COLO829 (cell line): Measurements from ENCODE around the gene AKT3.
A peak's percentile ranks its signal among the peaks of the same experiment; 100 is the strongest.
"Not testable (repeated sequence)": the region's sequence is repeated elsewhere in the genome, so short reads cannot be mapped to it uniquely, and the experiment has no call there.

ENCODE experiments used
- DNase-seq: peaks from one replicate; pipeline ENCODE4 v3.0.0; 2012; ENCODE audit warnings: low spot score

The AKT3 gene

GRCh38 chr1:243850202-243850451 is at the start of gene AKT3:
Gene AKT3, minus strand, starts transcription at chr1:243850243. Its CDS starts 7,073 bp downstream, at chr1:243843170.
- peak; percentile 66 for DNase-seq

GRCh38 chr1:243898278-243898677 is 48.2 kb upstream of the AKT3 start:
- DNase-seq: no peak

- no peak for DNase-seq
These were observed 46.3 kb upstream of the AKT3 start for GRCh38 chr1:243896313-243896712.

- DNase-seq: no peak
These were observed 42.4 kb upstream of the AKT3 start for GRCh38 chr1:243892456-243892855.

GRCh38 chr1:243890576-243890975 is 40.5 kb upstream of the AKT3 start:
- DNase-seq: no peak

- DNase-seq: no peak
These were observed 35.8 kb upstream of the AKT3 start for GRCh38 chr1:243885806-243886205.

- no peak for DNase-seq
These were observed 34.6 kb upstream of the AKT3 start for GRCh38 chr1:243884603-243885002.

- no peak for DNase-seq
These were observed 33.5 kb upstream of the AKT3 start for GRCh38 chr1:243883551-243883950.

- DNase-seq: no peak
These were observed 32.2 kb upstream of the AKT3 start for GRCh38 chr1:243882276-243882675.

GRCh38 chr1:243877058-243877457 is 27.0 kb upstream of the AKT3 start:
- DNase-seq: not testable (repeated sequence)

- no peak for DNase-seq
These were observed 5.7 kb upstream of the AKT3 start for GRCh38 chr1:243855616-243856318.

GRCh38 chr1:243851765-243852164 is 1.7 kb upstream of the AKT3 start:
- no peak for DNase-seq

- no peak for DNase-seq
These were observed 1.3 kb upstream of the AKT3 start for GRCh38 chr1:243851257-243851756.

GRCh38 chr1:243850452-243851256 is 611 bp upstream of the AKT3 start:
- DNase-seq: peak; percentile 30

GRCh38 chr1:243849421-243850201 is 432 bp downstream of the AKT3 start:
- no peak for DNase-seq

- DNase-seq: peak; percentile 35
These were observed 1.1 kb downstream of the AKT3 start for GRCh38 chr1:243848858-243849420.

GRCh38 chr1:243848165-243848857 is 1.7 kb downstream of the AKT3 start:
- DNase-seq: no peak

- DNase-seq: no peak
These were observed 3.3 kb downstream of the AKT3 start for GRCh38 chr1:243846761-243847160.

GRCh38 chr1:243845888-243846287 is 4.2 kb downstream of the AKT3 start:
- DNase-seq: no peak

GRCh38 chr1:243844186-243844585 is 5.9 kb downstream of the AKT3 start:
- no peak for DNase-seq

- DNase-seq: peak; percentile 89
These were observed 7.0 kb downstream of the AKT3 start for GRCh38 chr1:243842978-243843511.

GRCh38 chr1:243842161-243842560 is 7.9 kb downstream of the AKT3 start:
- DNase-seq: peak; percentile 33
